ENCODE measurements around the gene EPB41L1.

The EPB41L1 gene

GRCh38 chr20:36231331-36231730 is 76.8 kb downstream of the EPB41L1 start:
- no peak for DNase-seq

- DNase-seq: no peak
Measured at GRCh38 chr20:36234771-36235320, 80.3 kb downstream of the EPB41L1 start.

- peak; percentile 84 to 91 (median 88) for DNase-seq
Measured at GRCh38 chr20:36235892-36236785, 81.6 kb downstream of the EPB41L1 start, which contains the start of gene AAR2. Gene AAR2 (plus strand): TSS chr20:36236478. CDS start chr20:36239869, 3,391 bp downstream.

- no peak for DNase-seq
Measured at GRCh38 chr20:36236786-36237121, 82.2 kb downstream of the EPB41L1 start.

- no peak for DNase-seq
Measured at GRCh38 chr20:36237477-36237876, 82.9 kb downstream of the EPB41L1 start.

- no peak for DNase-seq
Measured at GRCh38 chr20:36238153-36238552, 83.6 kb downstream of the EPB41L1 start.

- DNase-seq: no peak
Measured at GRCh38 chr20:36238760-36239159, 84.2 kb downstream of the EPB41L1 start.

- no peak for DNase-seq
Measured at GRCh38 chr20:36240076-36240475, 85.5 kb downstream of the EPB41L1 start.

GRCh38 chr20:36241678-36242077 is 87.1 kb downstream of the EPB41L1 start:
- no peak for DNase-seq

- DNase-seq: no peak
Measured at GRCh38 chr20:36243726-36244125, 89.2 kb downstream of the EPB41L1 start.

GRCh38 chr20:36246401-36246800 is 91.9 kb downstream of the EPB41L1 start:
- no peak for DNase-seq

GRCh38 chr20:36248836-36249235 is 94.3 kb downstream of the EPB41L1 start:
- no peak for DNase-seq

- DNase-seq: no peak
Measured at GRCh38 chr20:36249450-36249849, 94.9 kb downstream of the EPB41L1 start.

- DNase-seq: no peak
Measured at GRCh38 chr20:36251426-36251825, 96.9 kb downstream of the EPB41L1 start.

- no peak for DNase-seq
Measured at GRCh38 chr20:36252511-36252910, 98.0 kb downstream of the EPB41L1 start.

GRCh38 chr20:36253036-36253435 is 98.5 kb downstream of the EPB41L1 start:
- DNase-seq: no peak

- DNase-seq: no peak
Measured at GRCh38 chr20:36254076-36254475, 99.5 kb downstream of the EPB41L1 start.

- DNase-seq: no peak
Measured at GRCh38 chr20:36255445-36255844, 100.9 kb downstream of the EPB41L1 start.

GRCh38 chr20:36259177-36260061 is 104.9 kb downstream of the EPB41L1 start:
- no peak for DNase-seq

GRCh38 chr20:36260316-36260715 is 105.8 kb downstream of the EPB41L1 start:
- DNase-seq: no peak

- no peak for DNase-seq
Measured at GRCh38 chr20:36261389-36262105, 107.0 kb downstream of the EPB41L1 start.

GRCh38 chr20:36262440-36262839 is 107.9 kb downstream of the EPB41L1 start:
- DNase-seq: no peak

All from suppressor macrophage (primary cell).